GM19397 (cell line): ENCODE measurements around the gene ZNF44.
"Not testable (repeated sequence)": the region's sequence is repeated elsewhere in the genome, so short reads cannot be mapped to it uniquely, and the experiment has no call there.

Experiments
- ATAC-seq: cut with Tn5 transposase; IDR thresholded peaks from one replicate; pipeline ENCODE4 v1.9.1; 2021; ENCODE audit warnings: mild to moderate bottlenecking, moderate library complexity; ENCODE audit not compliant: unreplicated experiment

ZNF44 gene

GRCh38 chr19:12294249-12295158 lies at the start of gene ZNF44:
ZNF44 (minus strand) TSS chr19:12294883; CDS start chr19:12294694, 189 bp downstream.
- ATAC-seq: peak; percentile 91

DNA sequence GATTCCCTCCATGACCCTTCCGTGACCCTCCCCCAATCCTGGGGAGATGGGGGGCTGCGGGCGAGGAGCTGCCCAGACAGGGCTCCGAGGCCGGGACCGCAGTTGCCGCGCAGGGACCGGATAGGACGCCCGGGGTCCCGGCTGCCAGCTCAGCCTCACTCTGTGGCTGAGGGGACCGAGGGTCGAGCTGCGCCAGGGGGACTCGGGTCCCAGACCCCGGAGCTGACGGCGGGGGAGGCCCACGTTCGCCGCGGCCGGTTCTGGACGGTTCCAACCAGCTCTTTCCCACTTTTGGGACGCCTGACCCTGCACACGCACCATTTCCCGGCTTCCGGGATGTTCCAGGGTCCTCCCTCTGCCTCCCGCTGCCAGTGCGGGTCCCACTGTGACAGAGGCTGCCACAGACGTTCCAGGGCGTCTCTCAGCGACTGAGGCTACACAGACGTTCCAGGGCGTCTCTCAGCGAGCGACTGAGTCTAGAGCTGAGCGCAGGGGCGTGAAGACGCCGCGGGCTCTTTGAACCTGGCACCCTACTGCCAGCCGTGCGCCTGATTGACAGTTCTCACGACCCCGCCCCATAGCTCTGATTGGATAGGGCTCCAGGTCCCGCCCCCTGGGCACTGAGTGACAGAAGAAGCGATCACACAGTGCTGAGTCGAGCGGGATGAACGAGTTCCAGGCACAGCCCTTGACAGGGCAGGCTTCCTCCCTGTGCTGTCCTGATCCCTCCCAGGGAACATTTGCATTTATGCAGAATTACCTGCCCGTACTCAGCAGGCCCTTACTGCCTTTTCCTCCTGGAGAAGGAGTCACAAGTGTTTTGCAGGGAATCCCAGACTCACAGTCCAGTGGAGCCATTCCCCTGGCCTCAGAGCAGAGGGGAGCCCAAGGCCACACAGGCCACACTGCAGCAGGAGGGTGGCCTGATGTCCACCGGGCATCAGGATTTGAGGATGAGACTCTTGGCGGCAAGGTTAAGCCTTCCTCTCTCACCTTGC lies 38.8 kb upstream of the ZNF44 start, which contains the start of gene ZNF563:
ZNF563 (minus strand) TSS at position 472 of the 998 bp plus-strand sequence; CDS start at position 321, 151 bp downstream.
- ATAC-seq: peak; percentile 95

- no peak for ATAC-seq
Measured at GRCh38 chr19:12331211-12331941, 36.7 kb upstream of the ZNF44 start.

DNA sequence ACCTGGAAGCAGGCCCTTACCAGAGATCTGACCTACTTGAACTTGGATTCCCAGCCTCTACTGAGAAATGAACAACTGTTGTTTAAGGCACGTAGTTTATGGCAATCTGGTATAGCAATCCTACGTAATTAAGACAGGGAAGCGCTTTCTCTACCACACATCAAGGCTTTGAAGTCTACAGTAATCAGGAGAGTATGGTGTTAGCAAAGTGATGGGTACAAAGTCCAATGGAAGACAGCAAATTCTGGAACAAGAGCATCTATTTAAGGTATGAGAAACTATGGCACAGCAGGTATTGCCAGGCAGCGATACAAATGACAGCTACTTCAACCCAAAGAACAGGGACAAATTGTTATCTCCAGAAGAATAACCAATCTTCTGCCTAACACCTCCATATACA lies 35.7 kb upstream of the ZNF44 start:
- ATAC-seq: no peak

- ATAC-seq: no peak
Measured at GRCh38 chr19:12325690-12326089, 31.0 kb upstream of the ZNF44 start.

- no peak for ATAC-seq
Measured at GRCh38 chr19:12318782-12319413, 24.2 kb upstream of the ZNF44 start.

DNA sequence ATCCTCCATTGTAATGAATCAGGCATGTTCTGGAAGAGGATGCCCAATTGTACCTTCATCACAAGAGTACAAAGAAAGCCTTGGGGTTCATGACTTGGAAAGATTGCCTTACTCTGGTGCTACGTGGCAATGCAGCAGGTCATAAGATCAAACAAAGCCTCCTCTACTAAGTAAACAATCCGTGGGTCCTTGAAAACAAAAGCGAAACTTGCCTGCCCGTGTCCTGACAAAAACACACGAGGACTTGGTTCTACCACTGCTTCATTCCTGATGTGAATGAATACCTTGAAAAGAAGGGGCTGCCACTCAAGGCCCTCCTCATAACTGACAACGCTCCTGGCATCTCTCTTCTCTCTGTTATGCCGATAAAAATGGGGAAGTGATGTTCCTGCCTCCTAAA lies 19.9 kb upstream of the ZNF44 start:
- ATAC-seq: no peak

GRCh38 chr19:12308891-12309290 lies 14.2 kb upstream of the ZNF44 start:
- ATAC-seq: not testable (repeated sequence)

GRCh38 chr19:12295191-12295590 lies 508 bp upstream of the ZNF44 start:
- peak; percentile 7 for ATAC-seq

DNA sequence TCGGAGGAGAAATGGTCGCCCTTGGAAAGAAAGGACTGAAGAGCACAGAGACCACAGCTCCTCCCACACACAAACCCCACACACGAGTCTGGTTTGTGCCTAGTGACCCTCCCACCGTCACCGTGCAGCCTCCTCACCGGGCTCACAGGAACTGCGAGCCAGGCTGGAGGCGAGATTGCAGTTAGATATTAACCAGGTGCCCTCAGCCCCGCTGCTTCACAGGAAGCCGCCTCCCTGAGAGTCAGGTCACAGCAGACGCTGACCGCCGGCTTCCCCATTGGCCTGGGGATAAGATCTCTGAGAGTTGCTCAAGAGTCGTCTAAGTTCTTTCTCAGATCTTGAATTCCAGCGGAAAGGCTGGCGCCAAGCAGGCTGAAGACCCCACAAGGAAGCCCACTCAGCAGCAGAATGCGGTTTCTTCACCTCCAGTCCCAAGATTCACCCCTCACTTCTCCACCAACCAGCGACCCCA lies 870 bp downstream of the ZNF44 start:
- peak; percentile 51 for ATAC-seq

- no peak for ATAC-seq
Measured at GRCh38 chr19:12289790-12290065, 5.0 kb downstream of the ZNF44 start.

GRCh38 chr19:12287958-12288500 lies 6.7 kb downstream of the ZNF44 start:
- no peak for ATAC-seq

DNA sequence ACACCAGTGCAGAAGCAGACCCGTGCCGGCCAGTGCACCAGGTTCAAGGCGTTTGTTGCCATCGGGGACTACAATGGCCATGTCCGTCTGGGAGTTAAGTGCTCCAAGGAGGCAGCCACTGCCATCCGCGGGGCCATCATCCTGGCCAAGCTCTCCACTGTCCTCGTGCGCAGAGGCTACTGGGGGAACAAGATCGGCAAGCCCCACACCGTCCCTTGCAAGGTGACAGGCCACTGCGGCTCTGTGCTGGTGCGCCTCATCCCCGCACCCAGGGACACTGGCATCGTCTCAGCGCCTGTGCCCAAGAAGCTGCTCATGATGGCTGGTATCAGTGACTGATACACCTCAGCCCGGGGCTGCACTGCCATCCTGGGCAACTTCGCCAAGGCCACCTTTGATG lies 10.1 kb downstream of the ZNF44 start:
- ATAC-seq: no peak

GRCh38 chr19:12284226-12284625 lies 10.5 kb downstream of the ZNF44 start:
- ATAC-seq: no peak

DNA sequence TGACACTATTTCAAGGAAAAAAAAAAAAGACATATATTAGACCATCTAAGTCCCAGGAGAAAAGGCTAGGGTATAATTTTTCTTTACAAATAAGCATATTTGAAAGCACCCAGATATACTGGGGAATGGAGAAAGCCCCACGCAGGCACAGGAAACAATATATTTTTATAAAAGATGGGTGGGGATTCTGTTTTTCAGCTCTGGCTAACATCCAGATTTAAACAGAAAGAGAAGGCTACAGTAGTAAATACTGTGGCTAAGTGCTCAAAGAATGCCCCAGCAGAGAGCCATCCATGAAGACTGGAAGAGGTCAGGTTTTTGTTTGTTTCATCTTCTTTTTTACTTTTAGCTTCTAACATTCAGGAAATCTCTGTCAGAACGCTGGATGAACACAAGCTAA lies 16.0 kb downstream of the ZNF44 start:
- no peak for ATAC-seq

DNA sequence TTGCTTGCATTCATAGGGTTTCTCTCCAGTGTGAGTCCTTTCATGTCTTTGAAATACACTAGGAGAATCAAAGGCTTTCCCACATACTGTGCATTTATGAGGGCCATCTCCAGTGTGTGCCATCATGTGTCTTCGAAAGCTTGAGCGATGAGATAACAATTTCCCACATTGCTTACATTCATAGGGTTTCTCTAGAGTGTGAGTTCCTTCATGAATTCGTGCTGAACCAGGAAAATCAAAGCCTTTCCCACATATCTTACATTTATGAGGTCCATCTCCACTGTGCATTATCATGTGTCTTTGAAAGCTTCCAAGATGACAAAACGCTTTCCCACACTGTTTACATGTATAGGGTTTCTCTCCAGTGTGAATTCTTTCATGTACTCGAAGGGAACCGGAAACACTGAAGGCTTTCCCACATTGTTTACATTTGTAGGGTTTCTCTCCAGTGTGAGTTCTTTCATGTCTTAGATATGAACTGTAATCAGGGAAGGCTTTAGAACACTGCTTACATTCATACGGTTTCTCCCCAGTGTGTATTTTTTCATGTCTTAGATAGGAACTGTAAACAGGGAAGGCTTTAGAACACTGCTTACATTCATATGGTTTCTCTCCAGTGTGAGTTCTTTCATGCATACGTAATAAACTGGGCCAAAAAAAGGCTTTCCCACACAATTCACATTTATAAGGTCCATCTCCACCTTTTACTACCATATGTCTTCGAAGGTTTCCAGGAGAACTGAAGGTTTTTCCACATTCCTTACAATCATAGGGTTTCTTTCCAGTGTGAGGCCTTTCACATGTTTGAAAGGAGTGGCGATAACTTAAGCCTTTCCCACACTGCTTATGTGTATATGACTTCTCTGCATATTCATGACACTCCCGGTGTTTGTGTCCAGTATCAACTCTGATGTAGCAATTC lies 21.4 kb downstream of the ZNF44 start:
- ATAC-seq: no peak

DNA sequence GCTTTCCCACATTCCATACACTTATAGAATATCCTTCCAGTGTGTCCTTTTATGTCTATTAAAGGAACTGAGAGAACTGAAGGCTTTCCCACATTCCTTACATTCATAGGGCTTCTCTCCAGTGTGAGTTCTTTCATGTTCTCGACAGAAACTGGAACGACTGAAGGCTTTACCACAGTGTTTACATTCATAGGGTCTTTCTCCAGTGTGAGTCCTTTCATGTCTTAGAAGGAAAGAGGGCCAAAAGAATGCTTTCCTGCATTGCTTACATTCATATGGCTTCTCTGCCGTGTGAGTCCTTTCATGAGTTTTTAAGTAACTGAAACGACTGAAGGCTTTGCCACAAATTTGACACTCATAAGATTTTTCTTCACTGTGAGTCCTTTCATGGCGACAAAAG lies 22.3 kb downstream of the ZNF44 start:
- ATAC-seq: no peak

DNA sequence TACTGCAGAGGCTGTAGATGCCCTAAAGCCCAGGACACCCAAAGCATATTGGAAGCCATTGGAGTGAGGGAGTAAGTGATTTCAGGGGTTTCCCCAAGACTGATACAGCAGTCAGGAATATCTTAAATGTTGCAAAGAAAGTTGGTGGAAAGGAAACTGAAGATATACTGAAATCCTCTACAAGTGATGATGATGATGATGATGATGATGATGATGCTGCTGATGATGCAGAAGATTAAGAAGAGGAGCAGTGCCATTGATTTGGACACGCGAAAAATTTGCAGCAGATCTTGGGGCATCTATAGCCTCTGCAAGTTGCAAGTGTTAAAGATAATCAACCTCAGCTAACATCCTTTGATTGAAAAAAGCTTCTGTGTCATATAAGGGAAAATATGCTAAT lies 23.8 kb downstream of the ZNF44 start:
- no peak for ATAC-seq
